Measurements from ENCODE around the gene TAF1B. TPM values are rescaled to one million over a fixed set of nuclear protein-coding genes. Genes with fewer than 3 reads are reported as not detected.
A peak's percentile ranks its signal among the peaks of the same experiment; 100 is the strongest.

TAF1B gene
- total RNA-seq, 1 donor from 2014 or later: 58.5 TPM

GRCh38 chr2:9811216-9811615, 32.1 kb upstream of the TAF1B start:
- H3K27me3 ChIP-seq: no peaks in the 10 kb centered on the region
- no peaks in the 10 kb centered on the region for H3K36me3 ChIP-seq
- no peak overlapping the region for H3K4me3 ChIP-seq
- peaks cover 0 to 7% of the 10 kb centered on the region in 2 donors for H3K4me1 ChIP-seq
- DNase-seq (ENCODE audit: low spot score in 2 of 2): no peak
- TF ChIP-seq CTCF (IDR thresholded peaks at IDR 0.05): no peak
- no peaks in the 10 kb centered on the region for H3K9me3 ChIP-seq
- intact Hi-C loops (cut with DNase I): loop anchor here (5.0 to 10.0 kb wide), 2 partner anchors 151 to 624 kb away; no protein-coding TSS in a partner anchor
- H3K27ac ChIP-seq: no peak overlapping the region

- DNase-seq (ENCODE audit: low spot score in 2 of 2): peak in 1 of 2 donors; percentile 56
These were observed 31.4 kb upstream of the TAF1B start for GRCh38 chr2:9811679-9812511.

DNA sequence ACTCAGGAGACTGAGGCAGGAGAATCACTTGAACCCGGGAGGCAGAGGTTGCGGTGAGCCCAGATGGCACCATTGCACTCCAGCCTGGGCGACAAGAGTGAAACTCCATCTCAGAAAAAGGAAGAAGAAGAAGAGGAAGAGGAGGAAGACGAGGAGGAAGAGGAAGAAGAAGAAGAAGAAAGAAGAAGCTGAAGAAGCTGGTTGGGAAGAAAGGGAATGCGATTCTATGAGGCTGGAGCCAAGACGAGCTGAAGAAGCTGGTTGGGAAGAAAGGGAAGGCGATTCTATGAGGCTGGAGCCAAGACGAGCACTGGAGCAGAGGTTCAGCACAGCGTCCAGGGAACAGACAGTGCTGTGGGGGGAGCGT, 30.3 kb upstream of the TAF1B start:
- TF ChIP-seq CTCF (IDR thresholded peaks at IDR 0.05): no peak
- intact Hi-C loops (cut with DNase I): loop anchor here (5.0 to 10.0 kb wide), 2 partner anchors 149 to 622 kb away; no protein-coding TSS in a partner anchor
- H3K4me3 ChIP-seq: no peak overlapping the region

More at GRCh38 chr2:9811679-9812511, 31.4 kb upstream of the TAF1B start:
- intact Hi-C loops (cut with DNase I): loop anchor here (5.0 to 10.0 kb wide), 2 partner anchors 150 to 623 kb away; no protein-coding TSS in a partner anchor
- Histone ChIP-seq H3K9me3 (no peaks in the 10 kb centered on the region), H3K4me1 (peaks cover 0 to 7% of the 10 kb centered on the region in 2 donors), H3K27ac (no peak overlapping the region), H3K27me3 (no peaks in the 10 kb centered on the region), H3K4me3 (no peak overlapping the region), H3K36me3 (no peaks in the 10 kb centered on the region)
- no peak for TF ChIP-seq CTCF (IDR thresholded peaks at IDR 0.05)

DNA sequence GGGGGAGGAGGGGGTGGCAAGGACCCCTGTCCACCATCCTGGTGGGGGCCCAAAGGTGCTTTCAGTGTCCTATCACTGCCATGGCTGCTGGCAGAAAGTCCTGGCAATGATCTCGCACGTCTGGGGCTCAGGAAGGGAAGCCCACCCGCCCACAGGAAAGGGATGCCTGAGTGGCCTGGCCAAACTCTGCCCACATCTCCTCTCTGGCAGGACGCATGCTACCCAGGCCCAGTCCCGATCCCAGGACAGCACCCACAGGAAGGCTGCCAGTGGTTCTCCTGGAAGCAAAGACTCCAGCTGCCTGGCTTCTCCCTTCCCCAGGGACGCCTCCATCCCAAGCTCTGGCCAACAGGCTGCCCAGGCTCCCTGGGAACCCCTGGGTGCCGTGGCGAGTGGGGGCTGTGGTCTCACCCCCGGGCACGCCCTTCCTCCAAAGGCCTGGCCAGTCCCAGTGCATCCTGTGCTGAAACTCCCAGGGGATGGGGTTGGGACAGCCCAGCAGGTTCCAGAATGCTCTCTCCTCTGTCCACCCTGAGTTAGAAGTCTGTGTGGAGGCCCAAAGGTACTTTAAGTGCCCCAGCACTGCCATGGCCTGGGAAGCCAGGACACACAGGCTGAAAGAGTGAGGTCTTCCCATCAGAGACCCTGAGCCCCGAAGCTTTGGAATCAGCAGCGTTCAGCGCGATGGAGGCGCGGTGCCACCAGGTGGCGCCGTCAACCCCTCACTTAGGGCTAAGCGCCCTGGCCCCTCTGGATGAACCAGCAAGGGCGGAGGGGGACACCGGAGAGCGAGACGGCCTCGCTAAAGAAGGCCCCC, 29.8 kb upstream of the TAF1B start:
- Histone ChIP-seq H3K27me3 (no peaks in the 10 kb centered on the region), H3K27ac (no peak overlapping the region), H3K36me3 (no peaks in the 10 kb centered on the region), H3K4me3 (peak overlapping the region; percentile 10 to 40), H3K4me1 (peaks cover 0 to 7% of the 10 kb centered on the region in 2 donors), H3K9me3 (no peaks in the 10 kb centered on the region)
- DNase-seq (ENCODE audit: low spot score in 2 of 2): peak in 1 of 2 donors; percentile 81
- TF ChIP-seq CTCF (IDR thresholded peaks at IDR 0.05): peak; percentile 76 to 96 (median 88)
- intact Hi-C loops (cut with DNase I): loop anchor here (2.0 to 10.0 kb wide), 3 partner anchors 149 to 621 kb away; no protein-coding TSS in a partner anchor

More for the DNA sequence above, 30.3 kb upstream of the TAF1B start:
- no peaks in the 10 kb centered on the region for H3K36me3 ChIP-seq
- no peaks in the 10 kb centered on the region for H3K27me3 ChIP-seq
- DNase-seq (ENCODE audit: low spot score in 2 of 2): no peak
- no peaks in the 10 kb centered on the region for H3K9me3 ChIP-seq
- H3K4me1 ChIP-seq: peaks cover 0 to 7% of the 10 kb centered on the region in 2 donors
- no peak overlapping the region for H3K27ac ChIP-seq

DNA sequence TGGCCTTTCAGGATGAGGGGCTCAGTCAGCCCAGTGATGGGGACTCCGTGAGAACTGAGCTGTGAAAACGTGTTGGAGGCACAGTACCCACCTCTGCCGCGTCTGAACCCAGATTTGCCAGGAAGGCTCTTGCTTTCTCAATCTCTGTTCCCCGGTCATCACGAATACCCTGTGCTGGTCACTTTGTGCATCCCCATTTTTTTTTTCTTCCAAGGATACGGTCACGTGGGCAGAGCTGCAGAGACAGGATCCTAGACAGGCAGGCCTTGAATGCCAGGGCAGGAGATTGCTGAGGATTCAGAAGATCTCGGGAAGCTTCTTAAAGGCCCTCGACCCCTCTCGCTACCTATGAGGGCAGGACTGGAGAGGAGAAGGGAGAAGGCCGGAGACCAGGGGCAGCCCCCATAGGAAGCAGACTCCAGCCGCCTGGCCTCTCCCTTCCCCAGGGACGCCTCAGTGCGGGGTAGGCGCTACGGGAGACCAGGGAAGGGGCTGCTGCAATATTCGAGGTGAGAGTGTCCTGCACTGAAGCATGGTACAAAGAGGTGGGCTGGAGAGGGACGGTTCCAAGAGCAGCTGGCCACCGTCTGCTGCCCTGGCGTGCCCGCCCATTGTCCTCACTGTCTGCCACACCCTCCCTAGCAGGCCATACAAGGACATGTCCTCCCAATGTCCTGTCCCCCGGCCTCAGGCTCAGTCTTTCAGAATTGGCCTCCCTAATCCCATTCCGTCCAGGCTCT, 29.0 kb upstream of the TAF1B start:
- no peak for TF ChIP-seq CTCF (IDR thresholded peaks at IDR 0.05)

More for the DNA sequence above, 29.0 kb upstream of the TAF1B start:
- Histone ChIP-seq H3K9me3 (no peaks in the 10 kb centered on the region), H3K36me3 (no peaks in the 10 kb centered on the region), H3K4me3 (peak overlapping the region; percentile 10 to 40), H3K27ac (no peak overlapping the region), H3K27me3 (no peaks in the 10 kb centered on the region), H3K4me1 (peaks cover 0 to 7% of the 10 kb centered on the region in 2 donors)
- intact Hi-C loops (cut with DNase I): loop anchor here (2.0 to 10.0 kb wide), 3 partner anchors 148 to 621 kb away; no protein-coding TSS in a partner anchor
- peak in 1 of 2 donors; percentile 57 for DNase-seq (ENCODE audit: low spot score in 2 of 2)

Measured in ascending aorta (tissue), 2 donors.